ENCODE results near the gene PGA4.

Gene PGA4

DNA sequence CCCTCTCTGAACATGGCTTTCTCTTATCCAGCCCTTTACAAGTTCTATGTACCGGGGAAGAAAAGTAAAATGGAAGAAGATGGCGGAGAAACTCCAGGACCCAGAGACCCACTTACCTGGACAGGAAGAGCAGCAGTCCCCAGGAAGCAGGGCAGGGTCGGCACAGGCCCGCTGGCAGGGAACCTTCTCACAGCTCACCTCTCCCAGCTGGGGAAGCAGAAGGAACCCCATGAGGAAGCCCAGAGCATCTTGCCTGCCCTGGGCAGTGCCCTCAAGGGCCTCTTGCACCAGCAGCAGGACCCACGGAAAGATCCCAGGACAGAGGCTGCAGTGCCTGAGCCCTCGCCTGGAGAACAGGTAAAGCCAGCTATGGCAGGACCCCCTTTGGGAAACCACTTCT is 42.2 kb downstream of the PGA4 start:
- H3K9ac ChIP-seq (ENCODE audit: low read length in 5 of 5), result no peak overlapping the region
- H3K36me3 ChIP-seq (ENCODE audit: control insufficient read depth in 5 of 5, insufficient read depth in 5 of 5, low read length in 5 of 5), result no peaks in the 10 kb centered on the region
- no peak overlapping the region for H3K27ac ChIP-seq (ENCODE audit: low read depth, low read length)
- H3K4me3 ChIP-seq (ENCODE audit: low read depth in 1 of 5, low read length in 5 of 5), result no peak overlapping the region
- H3K27me3 ChIP-seq (ENCODE audit: control insufficient read depth in 5 of 5, insufficient read depth in 4 of 5, low read length in 5 of 5), result no peaks in the 10 kb centered on the region
- peaks cover 0 to 2% (median 0%) of the 10 kb centered on the region in 5 donors for H3K4me1 ChIP-seq (ENCODE audit: control insufficient read depth in 5 of 5, insufficient read depth in 5 of 5, low read length in 5 of 5)
- H3K9me3 ChIP-seq (ENCODE audit: control insufficient read depth in 5 of 5, low read length in 5 of 5), result no peaks in the 10 kb centered on the region

DNA sequence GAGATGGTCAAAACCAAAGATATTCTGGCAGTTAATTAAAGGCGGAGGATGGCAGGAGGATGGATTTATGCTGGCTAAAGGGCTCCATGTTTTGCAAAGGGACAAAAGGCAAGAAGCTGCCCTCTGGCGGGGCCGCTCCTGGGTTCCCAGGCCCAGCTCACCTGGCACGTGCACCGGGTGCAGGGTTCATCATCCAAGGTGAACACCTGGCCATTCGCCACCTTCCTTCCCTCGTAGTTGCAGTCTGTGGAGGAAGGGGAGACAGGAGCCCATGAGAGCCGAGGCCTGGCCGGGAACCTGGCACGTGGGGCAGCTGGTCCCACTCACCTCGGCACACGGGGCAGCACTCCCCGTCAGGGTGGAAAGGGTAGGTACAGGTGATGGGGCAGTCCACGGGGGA is 42.6 kb downstream of the PGA4 start:
- Histone ChIP-seq H3K9ac (ENCODE audit: low read length in 5 of 5) (no peak overlapping the region), H3K27ac (ENCODE audit: low read depth, low read length) (no peak overlapping the region), H3K9me3 (ENCODE audit: control insufficient read depth in 5 of 5, low read length in 5 of 5) (no peaks in the 10 kb centered on the region), H3K4me1 (ENCODE audit: control insufficient read depth in 5 of 5, insufficient read depth in 5 of 5, low read length in 5 of 5) (peaks cover 0 to 2% (median 0%) of the 10 kb centered on the region in 5 donors), H3K4me3 (ENCODE audit: low read depth in 1 of 5, low read length in 5 of 5) (no peak overlapping the region), H3K36me3 (ENCODE audit: control insufficient read depth in 5 of 5, insufficient read depth in 5 of 5, low read length in 5 of 5) (no peaks in the 10 kb centered on the region), H3K27me3 (ENCODE audit: control insufficient read depth in 5 of 5, insufficient read depth in 4 of 5, low read length in 5 of 5) (no peaks in the 10 kb centered on the region)

DNA sequence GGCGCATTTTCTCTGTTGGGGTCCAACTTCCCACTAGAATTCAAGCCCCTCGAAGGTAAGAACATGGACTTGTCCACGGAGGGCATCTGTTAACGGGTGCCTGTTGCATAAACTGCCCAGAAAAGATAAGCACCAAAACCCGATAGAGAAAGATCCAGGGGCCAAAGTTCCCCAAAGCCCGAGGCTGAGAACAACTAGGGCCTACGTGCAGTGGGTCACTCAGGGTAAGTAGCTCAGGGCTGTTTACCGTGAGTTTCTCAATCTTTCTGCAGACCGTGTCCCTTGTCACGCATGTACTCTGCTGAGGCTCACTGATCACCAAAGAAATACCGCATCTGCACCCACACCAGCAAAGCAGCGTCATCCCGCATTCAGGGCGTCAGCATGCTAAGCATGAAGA is 43.2 kb downstream of the PGA4 start:
- Histone ChIP-seq H3K4me1 (ENCODE audit: control insufficient read depth in 5 of 5, insufficient read depth in 5 of 5, low read length in 5 of 5) (peaks cover 0 to 2% (median 0%) of the 10 kb centered on the region in 5 donors), H3K9me3 (ENCODE audit: control insufficient read depth in 5 of 5, low read length in 5 of 5) (no peaks in the 10 kb centered on the region)

DNA sequence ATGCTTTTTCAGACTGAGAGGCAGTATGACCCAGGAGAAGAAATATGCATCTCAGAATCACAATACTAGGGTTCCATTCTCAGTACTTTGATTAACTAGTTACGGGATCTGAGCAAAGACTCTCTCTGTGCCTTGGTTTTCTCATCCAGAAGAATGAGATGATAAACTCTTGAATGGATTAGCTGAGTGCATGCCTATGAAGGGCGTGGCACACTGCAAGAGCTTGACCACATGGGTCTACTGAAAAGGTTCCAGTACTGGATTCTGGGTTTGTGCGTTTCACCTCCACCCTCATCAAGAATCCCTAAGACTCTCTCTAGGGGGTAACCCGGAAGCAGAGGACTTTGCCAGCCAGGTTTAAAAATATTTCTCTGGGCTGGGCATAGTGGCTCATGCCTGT is 44.5 kb downstream of the PGA4 start:
- Histone ChIP-seq H3K4me3 (ENCODE audit: low read depth in 1 of 5, low read length in 5 of 5) (no peak overlapping the region), H3K9ac (ENCODE audit: low read length in 5 of 5) (no peak overlapping the region), H3K27me3 (ENCODE audit: control insufficient read depth in 5 of 5, insufficient read depth in 4 of 5, low read length in 5 of 5) (no peaks in the 10 kb centered on the region), H3K9me3 (ENCODE audit: control insufficient read depth in 5 of 5, low read length in 5 of 5) (no peaks in the 10 kb centered on the region), H3K36me3 (ENCODE audit: control insufficient read depth in 5 of 5, insufficient read depth in 5 of 5, low read length in 5 of 5) (no peaks in the 10 kb centered on the region), H3K27ac (ENCODE audit: low read depth, low read length) (no peak overlapping the region), H3K4me1 (ENCODE audit: control insufficient read depth in 5 of 5, insufficient read depth in 5 of 5, low read length in 5 of 5) (peaks cover 0 to 2% (median 0%) of the 10 kb centered on the region in 5 donors)

More for the DNA sequence above, 43.2 kb downstream of the PGA4 start:
- no peak overlapping the region for H3K4me3 ChIP-seq (ENCODE audit: low read depth in 1 of 5, low read length in 5 of 5)
- H3K27me3 ChIP-seq (ENCODE audit: control insufficient read depth in 5 of 5, insufficient read depth in 4 of 5, low read length in 5 of 5), result no peaks in the 10 kb centered on the region
- H3K36me3 ChIP-seq (ENCODE audit: control insufficient read depth in 5 of 5, insufficient read depth in 5 of 5, low read length in 5 of 5), result no peaks in the 10 kb centered on the region
- no peak overlapping the region for H3K27ac ChIP-seq (ENCODE audit: low read depth, low read length)
- H3K9ac ChIP-seq (ENCODE audit: low read length in 5 of 5), result no peak overlapping the region

DNA sequence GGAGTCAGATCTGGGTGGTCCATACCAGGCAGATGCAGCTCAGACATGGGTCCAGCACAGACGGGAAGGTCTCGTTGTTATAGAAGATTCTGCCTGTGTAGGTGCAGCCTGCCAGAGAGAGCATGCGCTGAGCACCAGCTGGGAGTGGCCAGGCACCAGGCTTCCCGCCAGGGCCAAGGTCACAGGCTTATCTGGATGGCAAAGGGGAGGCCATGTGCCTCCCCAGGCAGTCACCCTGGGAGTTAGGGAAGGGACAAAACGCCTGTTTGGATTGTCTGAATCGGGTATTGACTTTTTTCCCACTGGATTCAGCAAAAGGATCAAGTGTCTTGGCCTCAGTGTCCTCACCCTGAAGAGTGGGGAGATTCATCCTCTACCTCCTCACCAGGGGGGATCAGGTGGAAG is 45.3 kb downstream of the PGA4 start:
- Histone ChIP-seq H3K27ac (ENCODE audit: low read depth, low read length) (no peak overlapping the region), H3K27me3 (ENCODE audit: control insufficient read depth in 5 of 5, insufficient read depth in 4 of 5, low read length in 5 of 5) (no peaks in the 10 kb centered on the region), H3K9ac (ENCODE audit: low read length in 5 of 5) (no peak overlapping the region), H3K4me3 (ENCODE audit: low read depth in 1 of 5, low read length in 5 of 5) (no peak overlapping the region), H3K4me1 (ENCODE audit: control insufficient read depth in 5 of 5, insufficient read depth in 5 of 5, low read length in 5 of 5) (peaks cover 0 to 2% (median 0%) of the 10 kb centered on the region in 5 donors), H3K9me3 (ENCODE audit: control insufficient read depth in 5 of 5, low read length in 5 of 5) (no peaks in the 10 kb centered on the region), H3K36me3 (ENCODE audit: control insufficient read depth in 5 of 5, insufficient read depth in 5 of 5, low read length in 5 of 5) (no peaks in the 10 kb centered on the region)

DNA sequence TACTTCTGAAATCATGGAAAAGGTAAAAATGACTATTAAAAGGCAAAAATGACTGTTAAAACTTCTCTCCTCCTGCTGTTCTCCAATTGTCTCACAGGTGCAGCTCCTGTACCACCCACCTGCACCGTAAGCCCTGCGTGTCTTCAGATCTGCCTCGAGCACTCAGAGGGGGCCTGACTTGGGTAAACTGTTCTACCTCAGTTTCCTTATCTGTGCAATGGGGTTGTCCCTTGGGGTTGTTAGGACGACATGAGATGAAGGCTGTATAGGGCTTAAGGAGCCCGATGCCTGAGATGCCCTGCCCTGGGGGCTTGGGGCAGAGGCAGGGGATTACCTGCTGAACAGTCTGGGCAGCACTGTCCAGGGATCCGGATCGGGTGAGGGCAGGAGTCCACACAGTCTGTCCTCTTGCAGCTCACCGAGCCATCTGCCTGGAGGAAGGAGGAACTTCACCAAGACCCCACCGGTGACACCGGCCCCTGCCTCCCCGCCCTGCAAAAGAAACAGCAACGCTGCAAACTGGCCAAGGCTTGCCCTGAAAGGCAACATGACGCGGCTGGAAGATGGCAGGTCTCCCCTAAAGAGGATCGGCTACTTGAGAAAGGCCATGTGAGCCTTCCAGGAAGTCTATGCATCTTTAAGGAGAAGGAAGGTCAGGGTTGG is 46.6 kb downstream of the PGA4 start:
- Histone ChIP-seq H3K4me3 (ENCODE audit: low read depth in 1 of 5, low read length in 5 of 5) (no peak overlapping the region), H3K36me3 (ENCODE audit: control insufficient read depth in 5 of 5, insufficient read depth in 5 of 5, low read length in 5 of 5) (no peaks in the 10 kb centered on the region), H3K9me3 (ENCODE audit: control insufficient read depth in 5 of 5, low read length in 5 of 5) (no peaks in the 10 kb centered on the region), H3K9ac (ENCODE audit: low read length in 5 of 5) (no peak overlapping the region), H3K27ac (ENCODE audit: low read depth, low read length) (no peak overlapping the region), H3K27me3 (ENCODE audit: control insufficient read depth in 5 of 5, insufficient read depth in 4 of 5, low read length in 5 of 5) (no peaks in the 10 kb centered on the region), H3K4me1 (ENCODE audit: control insufficient read depth in 5 of 5, insufficient read depth in 5 of 5, low read length in 5 of 5) (peaks cover 0 to 5% (median 2%) of the 10 kb centered on the region in 5 donors)

DNA sequence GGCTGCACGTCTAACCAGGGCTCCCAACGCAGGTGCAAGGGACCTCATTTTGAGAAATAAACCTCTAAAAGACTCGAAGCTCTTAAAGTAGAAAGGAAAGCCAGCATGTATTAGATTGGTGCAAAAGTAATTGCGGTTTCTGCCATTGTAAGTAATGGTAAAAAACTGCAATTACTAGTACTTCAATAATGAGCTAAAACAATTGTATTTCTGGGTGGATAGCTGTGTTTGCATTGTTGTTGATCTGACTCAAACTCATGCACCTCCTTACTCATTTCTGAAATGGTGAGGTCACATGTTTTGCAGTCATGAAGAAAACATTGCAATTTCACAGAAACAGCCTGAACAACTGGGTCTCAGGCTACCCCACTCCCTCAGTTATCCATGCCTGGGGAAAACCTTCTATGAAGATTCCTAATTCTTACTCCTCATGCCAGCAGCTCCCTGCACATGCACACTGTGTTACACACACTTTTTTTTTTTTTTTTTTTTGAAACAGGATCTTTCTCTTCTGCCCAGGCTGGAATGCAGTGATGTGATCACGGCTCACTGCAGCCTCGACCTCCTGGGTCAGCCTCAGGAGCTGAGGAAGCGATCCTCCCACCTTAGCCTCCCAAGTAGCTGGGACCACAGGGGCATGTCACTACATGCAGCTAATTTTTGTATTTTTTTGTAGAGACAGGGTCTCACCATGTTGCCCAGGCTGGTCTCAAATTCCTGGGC is 48.4 kb downstream of the PGA4 start:
- H3K9ac ChIP-seq (ENCODE audit: low read length in 5 of 5), result no peak overlapping the region

DNA sequence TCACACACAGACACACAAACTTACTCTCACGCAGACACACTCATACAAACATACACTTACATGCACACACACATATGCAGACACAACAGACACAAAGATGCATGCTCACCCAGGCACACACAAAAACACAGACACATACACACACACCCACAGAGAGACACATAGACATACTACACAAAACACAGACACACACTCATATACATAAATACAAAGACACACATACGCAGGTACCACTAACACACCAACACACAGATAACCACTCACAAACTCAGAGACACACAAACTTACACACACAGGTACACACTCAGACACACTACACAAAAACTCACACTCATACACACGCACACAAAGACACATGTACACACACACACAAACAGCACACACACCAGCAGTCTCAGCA is 50.6 kb downstream of the PGA4 start:
- Histone ChIP-seq H3K4me3 (ENCODE audit: low read depth in 1 of 5, low read length in 5 of 5) (no peak overlapping the region), H3K36me3 (ENCODE audit: control insufficient read depth in 5 of 5, insufficient read depth in 5 of 5, low read length in 5 of 5) (no peaks in the 10 kb centered on the region), H3K9me3 (ENCODE audit: control insufficient read depth in 5 of 5, low read length in 5 of 5) (no peaks in the 10 kb centered on the region), H3K27ac (ENCODE audit: low read depth, low read length) (no peak overlapping the region), H3K9ac (ENCODE audit: low read length in 5 of 5) (no peak overlapping the region), H3K27me3 (ENCODE audit: control insufficient read depth in 5 of 5, insufficient read depth in 4 of 5, low read length in 5 of 5) (no peaks in the 10 kb centered on the region), H3K4me1 (ENCODE audit: control insufficient read depth in 5 of 5, insufficient read depth in 5 of 5, low read length in 5 of 5) (peaks cover 0 to 7% (median 0%) of the 10 kb centered on the region in 5 donors)

More for the DNA sequence above, 48.4 kb downstream of the PGA4 start:
- no peaks in the 10 kb centered on the region for H3K36me3 ChIP-seq (ENCODE audit: control insufficient read depth in 5 of 5, insufficient read depth in 5 of 5, low read length in 5 of 5)
- no peak overlapping the region for H3K27ac ChIP-seq (ENCODE audit: low read depth, low read length)
- no peaks in the 10 kb centered on the region for H3K9me3 ChIP-seq (ENCODE audit: control insufficient read depth in 5 of 5, low read length in 5 of 5)
- H3K27me3 ChIP-seq (ENCODE audit: control insufficient read depth in 5 of 5, insufficient read depth in 4 of 5, low read length in 5 of 5), result no peaks in the 10 kb centered on the region
- H3K4me3 ChIP-seq (ENCODE audit: low read depth in 1 of 5, low read length in 5 of 5), result no peak overlapping the region
- peaks cover 0 to 7% (median 2%) of the 10 kb centered on the region in 5 donors for H3K4me1 ChIP-seq (ENCODE audit: control insufficient read depth in 5 of 5, insufficient read depth in 5 of 5, low read length in 5 of 5)

DNA sequence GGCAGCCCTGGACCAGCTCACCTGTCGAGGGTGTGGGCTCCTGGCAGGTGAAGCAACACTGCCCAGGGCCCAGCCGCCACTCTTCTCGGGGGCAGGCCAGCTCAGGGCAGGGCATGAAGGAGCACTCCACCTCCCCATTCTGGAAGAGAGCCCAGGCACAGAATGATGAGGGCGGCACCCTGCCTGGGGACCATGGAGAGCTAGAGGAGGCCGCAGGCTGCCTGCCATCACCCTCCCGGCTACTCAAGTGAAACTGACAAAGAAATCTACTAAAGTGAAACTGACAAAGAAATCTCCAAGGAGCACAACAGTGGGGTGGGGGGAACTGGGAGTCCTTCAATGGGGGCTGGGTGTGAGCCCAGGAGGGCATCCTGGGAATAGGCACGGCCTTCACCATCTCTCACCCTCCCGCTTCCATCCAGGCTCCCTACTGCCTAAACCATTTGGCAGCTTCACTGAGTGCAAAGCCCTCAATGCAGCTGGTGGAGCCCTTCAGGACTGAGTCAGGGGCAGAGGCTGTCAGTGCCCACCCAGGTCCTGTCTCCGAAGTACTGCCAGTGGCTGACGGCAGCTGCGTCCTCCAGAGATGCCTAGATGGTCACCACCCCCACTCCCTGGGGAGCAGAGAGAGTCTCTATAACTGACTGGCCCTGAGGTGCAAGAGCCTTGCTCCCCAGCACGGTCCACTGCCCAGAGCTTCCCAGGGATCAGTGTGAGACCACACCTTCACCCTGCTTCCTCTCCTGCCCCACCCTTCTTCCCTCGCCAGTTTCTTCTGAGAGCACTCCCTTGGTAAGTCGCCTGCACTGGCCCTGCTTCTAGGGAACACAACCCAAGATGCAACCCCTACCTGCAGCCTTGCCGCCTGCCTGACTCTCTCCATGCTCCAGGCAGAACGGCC is 51.3 kb downstream of the PGA4 start:
- Histone ChIP-seq H3K27me3 (ENCODE audit: control insufficient read depth in 5 of 5, insufficient read depth in 4 of 5, low read length in 5 of 5) (no peaks in the 10 kb centered on the region), H3K27ac (ENCODE audit: low read depth, low read length) (no peak overlapping the region), H3K36me3 (ENCODE audit: control insufficient read depth in 5 of 5, insufficient read depth in 5 of 5, low read length in 5 of 5) (peaks cover 0 to 2% (median 0%) of the 10 kb centered on the region in 5 donors), H3K9ac (ENCODE audit: low read length in 5 of 5) (no peak overlapping the region), H3K9me3 (ENCODE audit: control insufficient read depth in 5 of 5, low read length in 5 of 5) (no peaks in the 10 kb centered on the region), H3K4me3 (ENCODE audit: low read depth in 1 of 5, low read length in 5 of 5) (no peak overlapping the region), H3K4me1 (ENCODE audit: control insufficient read depth in 5 of 5, insufficient read depth in 5 of 5, low read length in 5 of 5) (peaks cover 0 to 7% (median 0%) of the 10 kb centered on the region in 5 donors)

DNA sequence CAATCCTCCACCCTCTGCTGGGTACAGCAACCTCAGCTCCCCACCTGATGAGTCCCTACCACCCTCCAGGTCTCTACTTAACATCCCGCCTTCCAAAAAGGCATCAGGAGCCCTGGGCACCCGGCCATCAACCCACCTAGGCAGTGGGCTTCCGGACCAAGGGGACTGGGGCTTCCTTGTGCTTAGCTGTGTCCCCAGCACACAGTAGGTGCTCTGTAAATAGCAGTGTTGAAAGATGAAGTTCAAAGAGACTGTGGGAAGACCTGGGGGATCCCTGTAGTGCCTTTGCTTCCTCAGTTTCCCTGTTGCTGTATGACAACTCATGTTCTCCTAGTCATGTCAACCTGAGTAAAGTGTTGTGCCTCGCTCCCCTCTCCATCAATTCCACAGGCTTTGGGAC is 51.9 kb downstream of the PGA4 start:
- Histone ChIP-seq H3K9ac (ENCODE audit: low read length in 5 of 5) (no peak overlapping the region), H3K4me3 (ENCODE audit: low read depth in 1 of 5, low read length in 5 of 5) (no peak overlapping the region), H3K27ac (ENCODE audit: low read depth, low read length) (no peak overlapping the region), H3K9me3 (ENCODE audit: control insufficient read depth in 5 of 5, low read length in 5 of 5) (no peaks in the 10 kb centered on the region), H3K36me3 (ENCODE audit: control insufficient read depth in 5 of 5, insufficient read depth in 5 of 5, low read length in 5 of 5) (peaks cover 0 to 2% (median 0%) of the 10 kb centered on the region in 5 donors), H3K27me3 (ENCODE audit: control insufficient read depth in 5 of 5, insufficient read depth in 4 of 5, low read length in 5 of 5) (no peaks in the 10 kb centered on the region), H3K4me1 (ENCODE audit: control insufficient read depth in 5 of 5, insufficient read depth in 5 of 5, low read length in 5 of 5) (peaks cover 0 to 7% (median 0%) of the 10 kb centered on the region in 5 donors)
